ENCODE results near the gene MX1. TPM values are rescaled to one million over a fixed set of nuclear protein-coding genes. Genes with fewer than 3 reads are reported as not detected.

MX1 gene
- polyA plus RNA-seq, 2 of the 4 experiments (the other 2 are of a cell fraction) = 0.58 to 0.96 TPM

- Histone ChIP-seq H3K4me1 (no peaks in the 10 kb centered on the region), H3K9me3 (no peaks in the 10 kb centered on the region), H3K4me2 (no peak overlapping the region), H3K4me3 (no peak overlapping the region), H3K27ac (no peak overlapping the region)
- TF ChIP-seq ZC3H11A (IDR thresholded peaks at IDR 0.05) (no peak), CHD4 (IDR thresholded peaks at IDR 0.05; ENCODE audit: borderline replicate concordance) (no peak), JUNB (IDR thresholded peaks at IDR 0.05) (no peak), CBX8 (IDR thresholded peaks at IDR 0.05) (no peak), RFX5 (IDR thresholded peaks at IDR 0.05) (no peak), EHMT2 (IDR thresholded peaks at IDR 0.05; ENCODE audit: low read depth) (no peak), JUN (IDR thresholded peaks at IDR 0.05) (no peak), POLR2AphosphoS2 (conservative IDR thresholded peaks at IDR 0.05; ENCODE audit: low read length) (no peak), HOXA7 (CRISPR knock-in tag; IDR thresholded peaks at IDR 0.05) (no peak), BCL3 (IDR thresholded peaks at IDR 0.05) (no peak)
- TF ChIP-seq, protein P1, sequence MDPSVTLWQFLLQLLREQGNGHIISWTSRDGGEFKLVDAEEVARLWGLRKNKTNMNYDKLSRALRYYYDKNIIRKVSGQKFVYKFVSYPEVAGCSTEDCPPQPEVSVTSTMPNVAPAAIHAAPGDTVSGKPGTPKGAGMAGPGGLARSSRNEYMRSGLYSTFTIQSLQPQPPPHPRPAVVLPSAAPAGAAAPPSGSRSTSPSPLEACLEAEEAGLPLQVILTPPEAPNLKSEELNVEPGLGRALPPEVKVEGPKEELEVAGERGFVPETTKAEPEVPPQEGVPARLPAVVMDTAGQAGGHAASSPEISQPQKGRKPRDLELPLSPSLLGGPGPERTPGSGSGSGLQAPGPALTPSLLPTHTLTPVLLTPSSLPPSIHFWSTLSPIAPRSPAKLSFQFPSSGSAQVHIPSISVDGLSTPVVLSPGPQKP (IDR thresholded peaks at IDR 0.05; ENCODE audit: low read depth, low read length) = no peak
- TF ChIP-seq, protein P2, sequence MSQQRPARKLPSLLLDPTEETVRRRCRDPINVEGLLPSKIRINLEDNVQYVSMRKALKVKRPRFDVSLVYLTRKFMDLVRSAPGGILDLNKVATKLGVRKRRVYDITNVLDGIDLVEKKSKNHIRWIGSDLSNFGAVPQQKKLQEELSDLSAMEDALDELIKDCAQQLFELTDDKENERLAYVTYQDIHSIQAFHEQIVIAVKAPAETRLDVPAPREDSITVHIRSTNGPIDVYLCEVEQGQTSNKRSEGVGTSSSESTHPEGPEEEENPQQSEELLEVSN (IDR thresholded peaks at IDR 0.05; ENCODE audit: borderline replicate concordance, low read depth) = no peak
- no peak for ATAC-seq
- DNase-seq (ENCODE audit: low read depth in 1 of 2, low spot score in 1 of 2) = no peak
- ChIA-PET CTCF (no interaction called here), POLR2A (interaction anchor here (0.6 kb wide), 1 partner anchor 203 kb away, joined by 5 read pairs; no protein-coding TSS in a partner anchor)
- no peak for FAIRE-seq
- 52% methylated on average over 9 of the region's 14 CpGs for WGBS (ENCODE audit: missing lambda C conversion rate)
These were observed 37.8 kb upstream of the MX1 start for GRCh38 chr21:41388259-41388658.

- Histone ChIP-seq H3K4me2 (no peak overlapping the region), H3K9me3 (no peaks in the 10 kb centered on the region), H3K4me1 (no peaks in the 10 kb centered on the region), H3K4me3 (no peak overlapping the region), H3K27ac (no peak overlapping the region)
- no peak for DNase-seq (ENCODE audit: low read depth in 1 of 2, low spot score in 1 of 2)
- FAIRE-seq = no peak
- WGBS (ENCODE audit: missing lambda C conversion rate) = 56% methylated on average over 12 of the region's 17 CpGs
- POLR2A ChIA-PET = no interaction called here
- CTCF ChIA-PET = no interaction called here
- ATAC-seq = no peak
- no peak for TF ChIP-seq JUNB (IDR thresholded peaks at IDR 0.05)
- TF ChIP-seq RAD21 (conservative IDR thresholded peaks at IDR 0.05 in 1 of 2, IDR thresholded peaks at IDR 0.05 in 1 of 2) = no peak
- TF ChIP-seq FOSL2 (IDR thresholded peaks at IDR 0.05) = no peak
- no peak for TF ChIP-seq FOSL2 (CRISPR knock-in tag; IDR thresholded peaks at IDR 0.05)
- TF ChIP-seq EHMT2 (IDR thresholded peaks at IDR 0.05; ENCODE audit: low read depth) = no peak
- TF ChIP-seq, protein P3, sequence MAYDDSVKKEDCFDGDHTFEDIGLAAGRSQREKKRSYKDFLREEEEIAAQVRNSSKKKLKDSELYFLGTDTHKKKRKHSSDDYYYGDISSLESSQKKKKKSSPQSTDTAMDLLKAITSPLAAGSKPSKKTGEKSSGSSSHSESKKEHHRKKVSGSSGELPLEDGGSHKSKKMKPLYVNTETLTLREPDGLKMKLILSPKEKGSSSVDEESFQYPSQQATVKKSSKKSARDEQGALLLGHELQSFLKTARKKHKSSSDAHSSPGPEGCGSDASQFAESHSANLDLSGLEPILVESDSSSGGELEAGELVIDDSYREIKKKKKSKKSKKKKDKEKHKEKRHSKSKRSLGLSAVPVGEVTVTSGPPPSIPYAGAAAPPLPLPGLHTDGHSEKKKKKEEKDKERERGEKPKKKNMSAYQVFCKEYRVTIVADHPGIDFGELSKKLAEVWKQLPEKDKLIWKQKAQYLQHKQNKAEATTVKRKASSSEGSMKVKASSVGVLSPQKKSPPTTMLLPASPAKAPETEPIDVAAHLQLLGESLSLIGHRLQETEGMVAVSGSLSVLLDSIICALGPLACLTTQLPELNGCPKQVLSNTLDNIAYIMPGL (CRISPR knock-in tag; IDR thresholded peaks at IDR 0.05; ENCODE audit: borderline replicate concordance) = no peak
- TF ChIP-seq ZSCAN20 (CRISPR knock-in tag; IDR thresholded peaks at IDR 0.05) = no peak
- TF ChIP-seq HOXB5 (CRISPR knock-in tag; IDR thresholded peaks at IDR 0.05) = no peak
- no peak for TF ChIP-seq REST (IDR thresholded peaks at IDR 0.05)
- TF ChIP-seq, protein P2 (IDR thresholded peaks at IDR 0.05; ENCODE audit: borderline replicate concordance, low read depth) = no peak
- TF ChIP-seq ZFP36 (IDR thresholded peaks at IDR 0.05; ENCODE audit: borderline replicate concordance, partially characterized antibody) = no peak
- no peak for TF ChIP-seq KDM5A (IDR thresholded peaks at IDR 0.05)
- TF ChIP-seq ZNF302 (CRISPR knock-in tag; IDR thresholded peaks at IDR 0.05) = no peak
- no peak for TF ChIP-seq PBX3 (IDR thresholded peaks at IDR 0.05)
- no peak for TF ChIP-seq TFCP2L1 (CRISPR knock-in tag; IDR thresholded peaks at IDR 0.05)
- TF ChIP-seq FOXS1 (CRISPR knock-in tag; IDR thresholded peaks at IDR 0.05) = no peak
- no peak for TF ChIP-seq MAX (IDR thresholded peaks at IDR 0.05)
These were observed 35.9 kb upstream of the MX1 start for GRCh38 chr21:41390043-41390639.
